ENCODE measurements around the gene SALL4. TPM values are rescaled to one million over a fixed set of nuclear protein-coding genes. Genes with fewer than 3 reads are reported as not detected.
"Not testable (repeated sequence)": the region's sequence is repeated elsewhere in the genome, so short reads cannot be mapped to it uniquely, and the experiment has no call there.

The SALL4 gene
- total RNA-seq, 1 donor from 2014 or later, result 91.1 TPM

DNA sequence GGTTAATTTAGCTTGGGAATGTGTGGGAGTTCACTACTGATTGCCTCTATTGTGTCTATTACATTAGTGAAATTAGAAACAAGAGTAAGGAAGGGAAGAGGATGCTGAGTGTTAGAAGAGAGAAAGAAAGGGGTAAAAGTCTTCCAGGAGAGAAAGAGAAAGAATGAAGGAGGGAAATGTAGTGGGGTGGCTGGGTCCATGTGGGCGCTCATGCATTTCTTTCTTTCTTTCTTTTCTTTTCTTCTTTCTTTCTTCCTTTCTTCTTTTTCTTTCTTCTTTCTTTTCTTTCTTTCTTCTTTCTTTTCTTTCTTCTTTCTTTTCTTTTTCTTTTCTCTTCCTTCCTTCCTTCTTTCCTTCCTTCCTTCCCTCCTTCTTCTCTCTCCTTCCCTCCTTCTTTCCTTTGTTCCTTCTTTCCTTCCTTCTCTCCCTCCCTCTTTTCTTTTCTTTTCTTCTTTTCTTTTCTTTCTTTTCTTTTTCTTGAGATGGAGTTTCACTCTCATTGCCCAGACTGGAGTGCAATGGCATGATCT is 16.2 kb upstream of the SALL4 start:
- Mint-ChIP-seq H3K4me1 (no peaks in the 10 kb centered on the region), H3K36me3 (ENCODE audit: low read depth) (no peaks in the 10 kb centered on the region), H3K27ac (ENCODE audit: unreplicated experiment) (no peak overlapping the region), H3K27me3 (ENCODE audit: low read depth) (no peaks in the 10 kb centered on the region), H3K4me3 (no peak overlapping the region), H3K9me3 (no peaks in the 10 kb centered on the region)
- no peak for DNase-seq (ENCODE audit: low read depth, low spot score)
- TF ChIP-seq, protein P1, sequence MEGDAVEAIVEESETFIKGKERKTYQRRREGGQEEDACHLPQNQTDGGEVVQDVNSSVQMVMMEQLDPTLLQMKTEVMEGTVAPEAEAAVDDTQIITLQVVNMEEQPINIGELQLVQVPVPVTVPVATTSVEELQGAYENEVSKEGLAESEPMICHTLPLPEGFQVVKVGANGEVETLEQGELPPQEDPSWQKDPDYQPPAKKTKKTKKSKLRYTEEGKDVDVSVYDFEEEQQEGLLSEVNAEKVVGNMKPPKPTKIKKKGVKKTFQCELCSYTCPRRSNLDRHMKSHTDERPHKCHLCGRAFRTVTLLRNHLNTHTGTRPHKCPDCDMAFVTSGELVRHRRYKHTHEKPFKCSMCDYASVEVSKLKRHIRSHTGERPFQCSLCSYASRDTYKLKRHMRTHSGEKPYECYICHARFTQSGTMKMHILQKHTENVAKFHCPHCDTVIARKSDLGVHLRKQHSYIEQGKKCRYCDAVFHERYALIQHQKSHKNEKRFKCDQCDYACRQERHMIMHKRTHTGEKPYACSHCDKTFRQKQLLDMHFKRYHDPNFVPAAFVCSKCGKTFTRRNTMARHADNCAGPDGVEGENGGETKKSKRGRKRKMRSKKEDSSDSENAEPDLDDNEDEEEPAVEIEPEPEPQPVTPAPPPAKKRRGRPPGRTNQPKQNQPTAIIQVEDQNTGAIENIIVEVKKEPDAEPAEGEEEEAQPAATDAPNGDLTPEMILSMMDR (conservative IDR thresholded peaks at IDR 0.05), result no peak

DNA sequence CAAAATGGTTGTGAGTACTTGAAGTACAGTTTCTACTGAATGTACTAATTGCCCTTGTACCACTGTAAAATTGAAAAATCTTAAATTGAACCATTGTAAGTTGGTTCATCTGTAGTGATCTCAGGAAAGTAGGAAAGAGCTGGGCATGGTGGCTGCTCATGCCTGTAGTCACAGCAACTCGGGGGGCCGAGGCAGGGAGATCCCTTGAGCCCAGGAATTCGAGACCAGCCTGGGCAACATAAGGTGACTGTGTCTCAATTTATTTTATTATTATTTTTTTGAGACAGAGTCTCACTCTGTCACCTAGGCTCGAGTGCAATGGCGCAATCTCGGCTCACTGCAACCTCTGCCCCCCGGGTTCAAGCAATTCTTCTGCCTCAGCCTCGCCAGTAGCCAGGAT is 14.5 kb upstream of the SALL4 start:
- H3K4me1 Mint-ChIP-seq; H3K27ac Mint-ChIP-seq (ENCODE audit: unreplicated experiment); DNase-seq (ENCODE audit: low read depth, low spot score); H3K4me3 Mint-ChIP-seq; H3K9me3 Mint-ChIP-seq; H3K27me3 Mint-ChIP-seq (ENCODE audit: low read depth); H3K36me3 Mint-ChIP-seq (ENCODE audit: low read depth): not testable (repeated sequence)

DNA sequence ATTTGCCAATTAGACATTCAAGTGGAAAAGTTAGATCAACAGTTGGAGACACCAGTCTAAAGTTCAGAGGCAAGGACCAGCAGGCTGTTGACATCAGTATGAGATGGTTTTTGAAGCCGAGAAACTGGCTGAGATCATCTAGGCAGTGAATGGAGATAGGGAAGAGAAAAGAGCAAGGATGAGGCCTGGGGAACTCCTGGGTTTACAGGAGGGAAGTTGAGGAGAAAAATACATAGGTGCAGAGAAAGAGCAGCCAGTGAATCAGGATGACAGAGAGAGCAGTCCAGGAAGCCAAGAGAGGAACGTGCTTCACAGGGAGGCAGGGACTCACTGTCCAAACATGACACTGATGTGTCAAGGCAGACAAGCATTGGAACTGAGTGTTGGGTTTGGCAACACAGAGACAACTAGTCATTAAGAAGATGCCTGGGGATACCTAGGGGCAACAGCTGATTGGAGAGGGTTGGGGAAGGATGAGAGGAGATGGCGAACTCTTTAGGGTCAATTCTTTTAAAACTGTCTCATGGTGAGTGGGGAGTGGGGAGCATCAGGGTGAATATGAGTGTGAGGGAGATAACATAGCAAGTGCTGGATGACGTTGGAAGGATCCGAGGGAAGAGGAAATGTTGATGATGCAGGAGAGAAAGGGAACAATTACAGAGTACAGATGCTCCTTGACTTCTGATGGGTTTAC is 13.2 kb upstream of the SALL4 start:
- DNase-seq (ENCODE audit: low read depth, low spot score), result no peak
- Mint-ChIP-seq H3K36me3 (ENCODE audit: low read depth) (no peaks in the 10 kb centered on the region), H3K4me3 (no peak overlapping the region), H3K27me3 (ENCODE audit: low read depth) (no peaks in the 10 kb centered on the region), H3K4me1 (peaks cover 5% of the 10 kb centered on the region), H3K27ac (ENCODE audit: unreplicated experiment) (no peak overlapping the region), H3K9me3 (no peaks in the 10 kb centered on the region)
- TF ChIP-seq, protein P1 (conservative IDR thresholded peaks at IDR 0.05), result no peak

DNA sequence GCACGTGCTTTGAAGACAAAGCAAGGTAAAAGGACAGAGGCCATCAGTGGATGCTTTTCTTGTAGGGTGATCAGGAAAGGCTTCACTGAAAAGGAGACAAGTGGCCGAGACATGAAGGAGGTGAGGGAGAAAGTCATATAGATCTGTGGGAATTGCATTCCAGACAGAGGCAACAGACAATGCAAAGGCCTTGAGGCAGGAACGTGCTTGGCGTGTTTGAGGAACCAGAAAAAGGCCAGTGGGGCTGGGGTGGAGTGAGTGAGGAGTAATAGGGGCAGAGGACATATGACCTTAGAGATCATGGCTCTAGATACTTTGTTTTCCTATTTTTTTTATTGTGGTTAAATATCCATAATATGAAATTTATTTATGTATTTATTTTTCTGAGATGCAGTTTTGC is 10.5 kb upstream of the SALL4 start:
- peaks cover 5% of the 10 kb centered on the region for H3K4me1 Mint-ChIP-seq
- DNase-seq (ENCODE audit: low read depth, low spot score), result no peak
- H3K9me3 Mint-ChIP-seq, result no peaks in the 10 kb centered on the region
- TF ChIP-seq, protein P1 (conservative IDR thresholded peaks at IDR 0.05), result no peak
- H3K27me3 Mint-ChIP-seq (ENCODE audit: low read depth), result no peaks in the 10 kb centered on the region
- H3K4me3 Mint-ChIP-seq, result no peak overlapping the region
- H3K36me3 Mint-ChIP-seq (ENCODE audit: low read depth), result no peaks in the 10 kb centered on the region
- H3K27ac Mint-ChIP-seq (ENCODE audit: unreplicated experiment), result no peak overlapping the region

DNA sequence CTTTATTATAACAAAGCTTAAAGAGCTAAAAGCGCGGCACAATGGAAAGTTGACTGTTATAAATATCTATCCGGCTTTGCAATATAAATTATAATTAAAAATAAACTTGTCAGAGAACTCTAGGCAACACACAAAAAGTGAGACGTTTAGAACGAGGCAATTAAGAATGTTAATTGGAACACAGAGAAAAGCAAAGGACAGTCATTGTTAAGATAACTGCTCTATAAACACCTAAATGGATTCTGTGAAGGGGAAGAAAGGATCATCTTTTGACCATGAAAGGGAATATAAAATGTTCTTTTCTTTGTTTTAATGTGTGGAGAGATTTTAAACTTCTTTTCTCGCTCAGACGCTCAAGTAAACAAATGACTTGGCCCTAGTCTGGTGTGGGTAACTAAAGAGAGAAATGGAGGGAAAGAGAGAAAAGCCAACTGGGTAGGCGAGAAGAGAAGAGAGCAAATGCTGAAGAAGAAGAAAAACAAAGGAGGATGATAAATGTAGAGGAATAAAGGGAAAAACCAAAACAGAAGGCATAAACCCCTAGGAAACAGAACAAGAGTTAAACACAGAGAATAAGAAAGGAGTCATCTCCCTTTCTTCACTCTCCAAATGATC is 9.3 kb upstream of the SALL4 start:
- TF ChIP-seq, protein P1 (conservative IDR thresholded peaks at IDR 0.05), result no peak
- Mint-ChIP-seq H3K4me1 (peaks cover 5% of the 10 kb centered on the region), H3K4me3 (no peak overlapping the region), H3K27me3 (ENCODE audit: low read depth) (no peaks in the 10 kb centered on the region), H3K27ac (ENCODE audit: unreplicated experiment) (no peak overlapping the region), H3K36me3 (ENCODE audit: low read depth) (no peaks in the 10 kb centered on the region), H3K9me3 (no peaks in the 10 kb centered on the region)
- no peak for DNase-seq (ENCODE audit: low read depth, low spot score)

- no peak overlapping the region for H3K4me3 Mint-ChIP-seq
- H3K9me3 Mint-ChIP-seq, result no peaks in the 10 kb centered on the region
- no peaks in the 10 kb centered on the region for H3K36me3 Mint-ChIP-seq (ENCODE audit: low read depth)
- no peaks in the 10 kb centered on the region for H3K27me3 Mint-ChIP-seq (ENCODE audit: low read depth)
- DNase-seq (ENCODE audit: low read depth, low spot score), result no peak
- no peak overlapping the region for H3K27ac Mint-ChIP-seq (ENCODE audit: unreplicated experiment)
- H3K4me1 Mint-ChIP-seq, result peaks cover 5% of the 10 kb centered on the region
- TF ChIP-seq, protein P1 (conservative IDR thresholded peaks at IDR 0.05), result no peak
These were observed 8.7 kb upstream of the SALL4 start for GRCh38 chr20:51811042-51811355.

All from neural crest cell (in vitro differentiated cells).